ENCODE measurements around the gene BRD3OS.
"Not testable (repeated sequence)": the region's sequence is repeated elsewhere in the genome, so short reads cannot be mapped to it uniquely, and the experiment has no call there.

DNA sequence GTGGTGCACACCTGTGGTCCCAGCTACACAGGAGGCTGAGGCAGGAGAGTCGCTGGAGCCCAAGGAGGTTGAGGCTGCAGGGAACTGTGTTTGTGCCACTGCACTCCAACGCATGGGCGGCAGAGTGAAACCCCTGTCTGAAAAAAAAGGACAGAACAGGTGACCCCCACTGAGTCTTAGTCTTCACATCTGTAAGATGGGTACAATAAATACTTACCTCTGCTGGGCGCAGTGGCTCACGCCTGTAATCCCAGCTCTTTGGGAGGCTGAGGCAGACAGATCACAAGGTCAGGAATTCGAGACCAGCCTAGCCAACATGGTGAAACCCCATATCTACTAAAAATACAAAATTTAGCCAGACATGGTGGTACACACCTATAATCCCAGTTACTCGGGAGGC is 47.4 kb downstream of the BRD3OS start:
- TF ChIP-seq POLR2AphosphoS5 (IDR thresholded peaks at IDR 0.05; ENCODE audit: low read depth, low read length); KLF13 (CRISPR knock-in tag; IDR thresholded peaks at IDR 0.05); MAFK (conservative IDR thresholded peaks at IDR 0.05 in 1 of 2, IDR thresholded peaks at IDR 0.05 in 1 of 2; ENCODE audit: low read length in 2 of 2); SRSF9 (IDR thresholded peaks at IDR 0.05; ENCODE audit: borderline replicate concordance, insufficient read depth, low read depth, low read length, poor library complexity, severe bottlenecking): not testable (repeated sequence)
- TF ChIP-seq, protein P1, sequence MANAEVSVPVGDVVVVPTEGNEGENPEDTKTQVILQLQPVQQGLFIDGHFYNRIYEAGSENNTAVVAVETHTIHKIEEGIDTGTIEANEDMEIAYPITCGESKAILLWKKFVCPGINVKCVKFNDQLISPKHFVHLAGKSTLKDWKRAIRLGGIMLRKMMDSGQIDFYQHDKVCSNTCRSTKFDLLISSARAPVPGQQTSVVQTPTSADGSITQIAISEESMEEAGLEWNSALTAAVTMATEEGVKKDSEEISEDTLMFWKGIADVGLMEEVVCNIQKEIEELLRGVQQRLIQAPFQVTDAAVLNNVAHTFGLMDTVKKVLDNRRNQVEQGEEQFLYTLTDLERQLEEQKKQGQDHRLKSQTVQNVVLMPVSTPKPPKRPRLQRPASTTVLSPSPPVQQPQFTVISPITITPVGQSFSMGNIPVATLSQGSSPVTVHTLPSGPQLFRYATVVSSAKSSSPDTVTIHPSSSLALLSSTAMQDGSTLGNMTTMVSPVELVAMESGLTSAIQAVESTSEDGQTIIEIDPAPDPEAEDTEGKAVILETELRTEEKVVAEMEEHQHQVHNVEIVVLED (CRISPR knock-in tag; IDR thresholded peaks at IDR 0.05; ENCODE audit: borderline replicate concordance): not testable (repeated sequence)
- TF ChIP-seq, protein P2, sequence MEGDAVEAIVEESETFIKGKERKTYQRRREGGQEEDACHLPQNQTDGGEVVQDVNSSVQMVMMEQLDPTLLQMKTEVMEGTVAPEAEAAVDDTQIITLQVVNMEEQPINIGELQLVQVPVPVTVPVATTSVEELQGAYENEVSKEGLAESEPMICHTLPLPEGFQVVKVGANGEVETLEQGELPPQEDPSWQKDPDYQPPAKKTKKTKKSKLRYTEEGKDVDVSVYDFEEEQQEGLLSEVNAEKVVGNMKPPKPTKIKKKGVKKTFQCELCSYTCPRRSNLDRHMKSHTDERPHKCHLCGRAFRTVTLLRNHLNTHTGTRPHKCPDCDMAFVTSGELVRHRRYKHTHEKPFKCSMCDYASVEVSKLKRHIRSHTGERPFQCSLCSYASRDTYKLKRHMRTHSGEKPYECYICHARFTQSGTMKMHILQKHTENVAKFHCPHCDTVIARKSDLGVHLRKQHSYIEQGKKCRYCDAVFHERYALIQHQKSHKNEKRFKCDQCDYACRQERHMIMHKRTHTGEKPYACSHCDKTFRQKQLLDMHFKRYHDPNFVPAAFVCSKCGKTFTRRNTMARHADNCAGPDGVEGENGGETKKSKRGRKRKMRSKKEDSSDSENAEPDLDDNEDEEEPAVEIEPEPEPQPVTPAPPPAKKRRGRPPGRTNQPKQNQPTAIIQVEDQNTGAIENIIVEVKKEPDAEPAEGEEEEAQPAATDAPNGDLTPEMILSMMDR (CRISPR knock-in tag; IDR thresholded peaks at IDR 0.05): not testable (repeated sequence)
